SK-N-SH treated with all-trans-retinoic acid at 6 μM for 48 hours (cell line): ENCODE data around the gene CCDC174.

Experiments
- ATAC-seq: fragments of 200-7000 bp; cut with Tn5 transposase; 3 replicates; pipeline ENCODE4 v1.9.1; 2020; ENCODE audit warnings: mild to moderate bottlenecking, moderate library complexity
- ARNTL ChIP-seq: fragments of 450-650 bp; formaldehyde crosslinking; IDR thresholded peaks from 2 replicates; pipeline ENCODE4 v1.5.0; 2020; ENCODE audit warnings: low read depth, mild to moderate bottlenecking, moderate library complexity, borderline replicate concordance
- CSDC2 ChIP-seq: fragments of 250-450 bp; sonication (Bioruptor Pico); IDR thresholded peaks from 2 replicates; pipeline ENCODE4 v1.5.0; 2020; ENCODE audit warnings: mild to moderate bottlenecking, moderate library complexity
- CSRNP3 ChIP-seq: fragments of 250-450 bp; sonication (Bioruptor Pico); IDR thresholded peaks from 2 replicates; pipeline ENCODE4 v1.5.1; 2021; ENCODE audit warnings: mild to moderate bottlenecking, moderate library complexity
- ESRRG ChIP-seq: fragments of 250-450 bp; sonication (Bioruptor Pico); IDR thresholded peaks from 2 replicates; pipeline ENCODE4 v1.6.1; 2021; ENCODE audit warnings: mild to moderate bottlenecking
- GLIS3 ChIP-seq: fragments of 250-450 bp; sonication (Bioruptor Pico); IDR thresholded peaks from 2 replicates; pipeline ENCODE4 v1.5.0; 2020; ENCODE audit warnings: mild to moderate bottlenecking, moderate library complexity
- ISL1 ChIP-seq: fragments of 250-450 bp; sonication (Bioruptor Pico); IDR thresholded peaks from 2 replicates; pipeline ENCODE4 v2.1.2; 2022; ENCODE audit warnings: mild to moderate bottlenecking, moderate library complexity
- OSR1 ChIP-seq: fragments of 250-450 bp; sonication (Bioruptor Pico); IDR thresholded peaks from 2 replicates; pipeline ENCODE4 v1.8.0; 2022; ENCODE audit warnings: moderate library complexity, mild to moderate bottlenecking, inconsistent platforms
- PATZ1 ChIP-seq: fragments of 250-450 bp; sonication (Bioruptor Pico); IDR thresholded peaks from 2 replicates; pipeline ENCODE4 v1.8.0; 2020; ENCODE audit warnings: mild to moderate bottlenecking, moderate library complexity, borderline replicate concordance
- PPARA ChIP-seq: fragments of 250-450 bp; sonication (Bioruptor Pico); IDR thresholded peaks from 2 replicates; pipeline ENCODE4 v1.5.0; 2020; ENCODE audit warnings: mild to moderate bottlenecking, borderline replicate concordance
- RARB ChIP-seq: fragments of 250-450 bp; sonication (Bioruptor Pico); IDR thresholded peaks from 2 replicates; pipeline ENCODE4 v1.8.0; 2021; ENCODE audit warnings: mild to moderate bottlenecking, moderate library complexity
- SNAI2 ChIP-seq: fragments of 250-450 bp; sonication (Bioruptor Pico); IDR thresholded peaks from 2 replicates; pipeline ENCODE4 v1.5.0; 2020; ENCODE audit warnings: mild to moderate bottlenecking, moderate library complexity
- TCF4 ChIP-seq: fragments of 250-450 bp; sonication (Bioruptor Pico); IDR thresholded peaks from 2 replicates; pipeline ENCODE4 v1.8.0; 2021; ENCODE audit warnings: mild to moderate bottlenecking, moderate library complexity, borderline replicate concordance
- TOX ChIP-seq: fragments of 250-450 bp; sonication (Bioruptor Pico); IDR thresholded peaks from 2 replicates; pipeline ENCODE4 v1.8.0; 2021; ENCODE audit warnings: mild to moderate bottlenecking, moderate library complexity, borderline replicate concordance
- ZC3H10 ChIP-seq: fragments of 250-450 bp; sonication (Bioruptor Pico); IDR thresholded peaks from 2 replicates; pipeline ENCODE4 v1.5.1; 2021; ENCODE audit warnings: mild to moderate bottlenecking, moderate library complexity
- ZFP3 ChIP-seq: fragments of 250-450 bp; sonication (Bioruptor Pico); IDR thresholded peaks from 2 replicates; pipeline ENCODE4 v1.5.0; 2020; ENCODE audit warnings: mild to moderate bottlenecking, moderate library complexity
- ZFP30 ChIP-seq: fragments of 450-650 bp; formaldehyde crosslinking; IDR thresholded peaks from 2 replicates; pipeline ENCODE4 v1.5.0; 2022; ENCODE audit warnings: mild to moderate bottlenecking, moderate library complexity
- ZNF565 ChIP-seq: fragments of 450-650 bp; formaldehyde crosslinking; conservative IDR thresholded peaks from 2 replicates; pipeline ENCODE4 v1.5.0; 2020; ENCODE audit warnings: low read depth, mild to moderate bottlenecking, moderate library complexity
- ZNF70 ChIP-seq: fragments of 450-650 bp; formaldehyde crosslinking; IDR thresholded peaks from 2 replicates; pipeline ENCODE4 v1.5.0; 2020; ENCODE audit warnings: mild to moderate bottlenecking, moderate library complexity
- ZNF8 ChIP-seq: fragments of 450-650 bp; formaldehyde crosslinking; IDR thresholded peaks from 2 replicates; pipeline ENCODE4 v1.5.0; 2020; ENCODE audit warnings: mild to moderate bottlenecking, moderate library complexity
- TF ChIP-seq, protein P1 (sequence below): fragments of 250-450 bp; sonication (Bioruptor Pico); IDR thresholded peaks from 2 replicates; pipeline ENCODE4 v1.8.0; 2021; ENCODE audit warnings: low read depth, mild to moderate bottlenecking, moderate library complexity, borderline replicate concordance

Gene CCDC174

DNA sequence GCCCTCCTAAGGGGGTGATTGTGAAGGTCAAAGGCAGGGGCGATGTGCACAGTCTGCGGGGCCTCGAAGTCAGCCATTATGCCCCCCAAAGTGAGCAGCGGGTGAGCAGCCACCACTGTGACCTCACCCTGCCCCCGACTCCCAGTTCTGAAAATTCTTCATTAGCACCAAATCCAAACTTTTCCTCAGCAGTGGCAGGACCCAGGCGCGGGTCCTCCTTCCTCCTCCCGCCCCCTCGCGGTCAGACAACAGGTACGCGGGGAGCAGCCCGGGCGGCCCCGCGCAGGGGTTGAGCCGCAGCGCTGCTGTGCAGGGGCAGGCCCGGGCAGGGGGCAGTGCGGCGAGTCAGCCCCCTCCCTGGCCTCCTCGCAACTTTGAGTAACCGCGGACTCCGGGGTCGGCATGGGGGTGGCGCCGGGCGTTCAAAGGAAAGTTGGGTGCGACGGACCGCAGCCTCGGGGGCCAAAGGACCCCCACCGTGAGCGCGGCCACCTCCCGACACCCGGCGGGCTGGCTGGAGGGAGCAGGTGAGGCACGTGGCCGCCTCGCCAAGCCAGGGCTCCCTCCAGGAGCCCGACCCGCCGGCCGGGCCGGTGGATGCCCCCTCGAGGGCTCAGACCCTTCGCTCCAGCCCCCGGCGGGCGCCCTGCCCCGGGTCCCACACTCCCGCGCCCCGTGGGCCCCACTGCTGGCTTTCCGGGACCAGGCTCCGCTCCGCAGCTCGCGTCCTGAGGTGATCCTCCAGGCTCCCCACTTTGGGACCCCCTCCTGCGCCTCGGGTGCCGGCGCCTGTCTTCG lies 49.4 kb upstream of the CCDC174 start (continued):
- no peak for TF ChIP-seq ARNTL

- TF ChIP-seq SNAI2 (CRISPR knock-in tag) (no peak), OSR1 (CRISPR knock-in tag) (no peak), PPARA (CRISPR knock-in tag) (no peak), RARB (no peak), ZFP3 (CRISPR knock-in tag) (no peak), GLIS3 (no peak), ZNF8 (CRISPR knock-in tag) (no peak), TCF4 (no peak)
- TF ChIP-seq, all 23 proteins: peak for 0
- ATAC-seq: peak; percentile 13; the same call in 2 of the 3 replicates
Measured at GRCh38 chr3:14602804-14603644, 48.5 kb upstream of the CCDC174 start.

DNA sequence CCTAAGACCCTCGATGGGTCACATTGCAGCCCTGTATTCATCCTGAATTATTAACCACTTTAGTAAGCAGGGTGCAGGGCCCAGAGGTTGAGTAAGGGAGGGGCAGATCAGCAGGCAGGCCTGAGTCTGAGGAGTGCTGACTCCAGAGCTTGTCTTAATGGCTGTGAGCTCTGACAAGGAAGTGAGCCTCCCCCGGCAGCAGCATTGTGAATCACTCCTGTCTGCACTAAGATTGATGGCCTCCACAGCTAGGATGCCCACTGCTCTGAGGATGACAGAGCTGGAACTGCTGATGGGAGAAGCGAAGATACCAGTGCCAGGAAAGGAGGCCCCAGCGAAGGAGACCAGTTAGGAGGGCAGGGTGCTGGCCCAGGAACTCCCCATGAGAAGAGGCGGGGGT lies 46.5 kb upstream of the CCDC174 start:
- 0 out of 3 replicates have a peak, but pooled peaks have one; percentile 19 for ATAC-seq
- TF ChIP-seq ZNF565 (CRISPR knock-in tag): no peak
- TF ChIP-seq ZNF8 (CRISPR knock-in tag): no peak
- TF ChIP-seq PATZ1: no peak
- TF ChIP-seq SNAI2 (CRISPR knock-in tag): no peak
- no peak for TF ChIP-seq ZC3H10 (CRISPR knock-in tag)
- no peak for TF ChIP-seq TOX (CRISPR knock-in tag)
- TF ChIP-seq OSR1 (CRISPR knock-in tag): no peak

DNA sequence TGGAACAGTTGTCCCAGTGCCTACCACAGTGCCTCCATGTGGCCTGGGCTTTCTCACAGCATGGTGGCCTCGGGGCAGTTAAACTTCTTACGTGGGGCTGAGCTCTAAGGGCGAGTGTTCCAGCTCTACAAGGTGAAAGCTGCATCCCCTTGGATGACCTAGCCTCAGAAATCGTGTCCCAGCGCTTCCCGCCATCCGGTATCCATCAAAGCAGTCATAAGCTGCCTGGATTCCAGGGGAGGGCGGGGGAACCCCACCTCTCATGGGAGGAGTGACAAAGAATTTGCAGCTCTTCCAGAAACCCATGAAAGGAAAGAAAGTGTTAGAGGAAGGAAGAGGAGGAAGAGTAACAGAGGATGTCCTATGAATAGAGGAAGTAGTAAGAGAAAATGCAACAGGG lies 45.8 kb upstream of the CCDC174 start:
- TF ChIP-seq ARNTL: no peak
- no peak for TF ChIP-seq ISL1 (CRISPR knock-in tag)
- no peak for TF ChIP-seq OSR1 (CRISPR knock-in tag)
- no peak for TF ChIP-seq GLIS3
- TF ChIP-seq PATZ1: no peak
- no peak for TF ChIP-seq ESRRG (CRISPR knock-in tag)
- no peak for TF ChIP-seq RARB
- TF ChIP-seq ZNF70 (CRISPR knock-in tag): no peak
- no peak for TF ChIP-seq ZFP30 (CRISPR knock-in tag)
- no peak for TF ChIP-seq ZC3H10 (CRISPR knock-in tag)
- TF ChIP-seq, all 23 proteins: peak for 0

DNA sequence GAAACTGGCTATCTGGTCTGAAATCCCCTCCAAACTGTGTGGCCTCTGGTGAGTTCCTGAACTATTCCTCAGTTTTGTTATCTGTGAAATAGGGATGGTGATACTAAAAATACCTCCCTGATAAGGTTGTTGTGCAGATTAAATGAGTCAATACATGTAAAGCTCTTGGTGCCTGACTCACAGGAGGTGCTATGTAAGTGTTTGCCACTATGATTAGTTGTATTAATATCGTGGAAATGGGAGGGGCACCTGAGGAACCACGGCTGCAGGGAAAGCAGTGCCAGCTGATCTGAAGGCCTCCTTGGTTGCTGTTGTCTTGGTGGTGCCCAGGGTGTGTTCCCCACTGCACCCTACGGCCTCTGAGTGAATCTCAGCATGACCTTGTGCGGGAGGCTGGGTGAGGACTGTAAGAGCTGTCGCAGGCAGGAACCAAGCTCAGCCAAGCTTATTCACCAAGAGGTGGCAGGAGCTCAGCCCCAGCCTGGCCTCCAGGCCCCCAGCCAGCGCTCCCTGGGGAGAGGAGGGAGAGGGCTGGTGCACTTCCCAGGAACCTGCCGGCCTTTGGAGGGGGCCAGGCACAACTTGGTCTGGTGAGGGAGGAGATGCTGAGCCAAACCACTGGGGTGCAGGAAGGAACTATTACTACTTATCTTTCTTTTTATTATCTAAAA lies 44.8 kb upstream of the CCDC174 start:
- TF ChIP-seq PPARA (CRISPR knock-in tag) (no peak), ISL1 (CRISPR knock-in tag) (no peak), CSRNP3 (CRISPR knock-in tag) (no peak), CSDC2 (CRISPR knock-in tag) (no peak), RARB (no peak), TOX (CRISPR knock-in tag) (no peak), SNAI2 (CRISPR knock-in tag) (no peak), ZC3H10 (CRISPR knock-in tag) (no peak)
- TF ChIP-seq, protein P1, sequence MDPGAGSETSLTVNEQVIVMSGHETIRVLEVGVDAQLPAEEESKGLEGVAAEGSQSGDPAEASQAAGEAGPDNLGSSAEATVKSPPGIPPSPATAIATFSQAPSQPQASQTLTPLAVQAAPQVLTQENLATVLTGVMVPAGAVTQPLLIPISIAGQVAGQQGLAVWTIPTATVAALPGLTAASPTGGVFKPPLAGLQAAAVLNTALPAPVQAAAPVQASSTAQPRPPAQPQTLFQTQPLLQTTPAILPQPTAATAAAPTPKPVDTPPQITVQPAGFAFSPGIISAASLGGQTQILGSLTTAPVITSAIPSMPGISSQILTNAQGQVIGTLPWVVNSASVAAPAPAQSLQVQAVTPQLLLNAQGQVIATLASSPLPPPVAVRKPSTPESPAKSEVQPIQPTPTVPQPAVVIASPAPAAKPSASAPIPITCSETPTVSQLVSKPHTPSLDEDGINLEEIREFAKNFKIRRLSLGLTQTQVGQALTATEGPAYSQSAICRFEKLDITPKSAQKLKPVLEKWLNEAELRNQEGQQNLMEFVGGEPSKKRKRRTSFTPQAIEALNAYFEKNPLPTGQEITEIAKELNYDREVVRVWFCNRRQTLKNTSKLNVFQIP: no peak
- ATAC-seq: no peak

More for the DNA sequence above, 45.8 kb upstream of the CCDC174 start:
- no peak for ATAC-seq
